Measurements from ENCODE around the gene TMEM14B. TPM values are rescaled to one million over a fixed set of nuclear protein-coding genes. Genes with fewer than 3 reads are reported as not detected.

TMEM14B gene
- total and polyA plus RNA-seq, 9 of the 15 experiments (the other 6 are each of a cell fraction or from before 2014, with no cell fraction given) = 174 to 862 (median 263) TPM

- peak; percentile 46; the same call in 1 of the 2 replicates for TF ChIP-seq PML (IDR thresholded peaks at IDR 0.05; ENCODE audit: low read length)
- TF ChIP-seq YY1 (IDR thresholded peaks at IDR 0.05; ENCODE audit: borderline replicate concordance in 1 of 3, control insufficient read depth in 1 of 3, extremely low read depth in 1 of 3, insufficient read depth in 3 of 3, insufficient read length in 1 of 3, insufficient replicate concordance in 2 of 3, low read depth in 1 of 3, low read length in 2 of 3) = no peak
- no peak for TF ChIP-seq ZNF318 (IDR thresholded peaks at IDR 0.05; ENCODE audit: borderline replicate concordance in 1 of 2, low read depth in 1 of 2)
- peak; percentile 38; the same call in 1 of the 2 replicates for TF ChIP-seq ZNF316 (IDR thresholded peaks at IDR 0.05)
- TF ChIP-seq CBFA2T2 (conservative IDR thresholded peaks at IDR 0.05) = peak; percentile 78
- no peak for TF ChIP-seq ZNF232 (CRISPR knock-in tag; IDR thresholded peaks at IDR 0.05)
- TF ChIP-seq CREB1 (IDR thresholded peaks at IDR 0.05) = 0 out of 2 replicates have a peak, but pooled peaks have one; percentile 16
- TF ChIP-seq CREB1 (CRISPR knock-in tag; IDR thresholded peaks at IDR 0.05) = no peak
- TF ChIP-seq NFIC (IDR thresholded peaks at IDR 0.05) = peak; percentile 47; the same call in 1 of the 2 replicates
- 0 out of 2 replicates have a peak, but pooled peaks have one; percentile 26 for TF ChIP-seq DPF2 (IDR thresholded peaks at IDR 0.05)
- no peak for TF ChIP-seq CEBPB (tag; IDR thresholded peaks at IDR 0.05)
- peak; percentile 82 for TF ChIP-seq TEAD4 (IDR thresholded peaks at IDR 0.05; ENCODE audit: low read length)
- no peak for TF ChIP-seq TEAD4 (CRISPR knock-in tag; IDR thresholded peaks at IDR 0.05; ENCODE audit: borderline replicate concordance)
- no peak for TF ChIP-seq ZNF449 (CRISPR knock-in tag; IDR thresholded peaks at IDR 0.05)
- peak; percentile 42; the same call in 1 of the 2 replicates for TF ChIP-seq MTA2 (IDR thresholded peaks at IDR 0.05; ENCODE audit: low read depth)
- no peak for TF ChIP-seq SRSF3 (IDR thresholded peaks at IDR 0.05; ENCODE audit: insufficient read depth, low read length)
- TF ChIP-seq ARID1B (IDR thresholded peaks at IDR 0.05) = peak; percentile 81
- 0 out of 2 replicates have a peak, but pooled peaks have one; percentile 19 for TF ChIP-seq EP400 (IDR thresholded peaks at IDR 0.05)
- no peak for TF ChIP-seq ZKSCAN3 (CRISPR knock-in tag; IDR thresholded peaks at IDR 0.05)
- TF ChIP-seq TRIM24 (IDR thresholded peaks at IDR 0.05) = peak; percentile 64 to 82; a peak in 3 of 4 replicates
- no peak for TF ChIP-seq FOXA1 (IDR thresholded peaks at IDR 0.05; ENCODE audit: borderline replicate concordance)
- TF ChIP-seq HDAC1 (IDR thresholded peaks at IDR 0.05) = no peak
These were observed 46.6 kb downstream of the TMEM14B start (continued) for GRCh38 chr6:10794239-10794638.
